Measurements from ENCODE around the gene HIC2.
"Not testable (repeated sequence)": the region's sequence is repeated elsewhere in the genome, so short reads cannot be mapped to it uniquely, and the experiment has no call there.

DNA sequence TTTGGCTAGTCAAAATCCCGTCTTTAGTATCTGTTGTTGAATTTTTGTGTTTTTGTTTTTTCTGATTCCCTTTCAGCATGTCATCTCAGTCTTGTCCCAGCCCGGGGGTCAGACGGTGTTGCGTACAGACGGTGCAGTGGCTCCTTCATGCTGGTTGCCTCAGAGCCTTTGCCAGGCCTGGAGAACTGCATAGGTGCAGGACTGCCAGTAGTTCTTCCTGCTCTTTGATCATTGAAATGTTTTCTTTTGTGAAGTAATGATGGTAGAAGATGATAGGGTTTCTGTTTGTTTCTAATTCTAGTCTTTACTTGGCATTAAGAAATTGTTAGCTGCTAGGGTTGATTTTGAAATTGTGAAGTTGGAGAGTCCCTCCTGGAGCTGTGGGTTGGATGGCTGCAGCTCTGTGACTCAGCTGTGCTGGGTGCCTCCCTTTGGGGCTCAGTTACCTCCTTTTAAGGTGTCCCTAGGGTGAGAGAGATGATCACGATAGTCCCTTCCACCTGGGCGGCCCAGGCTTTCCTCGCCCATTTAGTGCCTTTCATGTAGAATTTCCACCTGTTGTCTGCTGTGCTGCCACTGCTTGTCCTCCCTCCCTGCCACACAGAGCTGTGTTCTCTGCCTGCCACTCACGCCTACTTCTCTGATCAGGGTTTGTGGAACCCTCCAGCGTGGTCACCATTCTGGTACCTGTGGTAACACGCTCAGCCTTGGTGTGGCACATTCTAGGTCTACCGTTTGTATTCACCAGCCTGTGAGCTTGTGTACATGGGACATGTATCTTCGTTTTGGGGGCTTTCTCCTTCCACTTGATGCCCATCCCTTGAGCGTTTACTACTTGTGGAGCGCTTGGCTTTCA is 17.4 kb downstream of the HIC2 start:
- TF ChIP-seq CTCF (tag by site-specific recombination; IDR thresholded peaks at IDR 0.05); ZNF350 (tag by site-specific recombination; IDR thresholded peaks at IDR 0.05); GLIS2 (tag by site-specific recombination; IDR thresholded peaks at IDR 0.05); ZBTB7A (tag by site-specific recombination; IDR thresholded peaks at IDR 0.05; ENCODE audit: low read depth); ZNF16 (tag by site-specific recombination; IDR thresholded peaks at IDR 0.05; ENCODE audit: low read depth); PBX3 (CRISPR knock-in tag; IDR thresholded peaks at IDR 0.05); KLF9 (tag by site-specific recombination; IDR thresholded peaks at IDR 0.05; ENCODE audit: low read depth); ZNF311 (tag by site-specific recombination; IDR thresholded peaks at IDR 0.05; ENCODE audit: borderline replicate concordance): not testable (repeated sequence)

Measured in HEK293 (cell line).